Activated T-cell treated with anti-CD3 and anti-CD28 coated beads, Interleukin-2, amount 50 U/mL, for 1 hour (primary cell): ENCODE results near the gene SCUBE3.

Experiments used
- DNase-seq: peaks from one replicate; pipeline ENCODE4 v3.0.0-alpha.2; 2020

Gene SCUBE3

DNA sequence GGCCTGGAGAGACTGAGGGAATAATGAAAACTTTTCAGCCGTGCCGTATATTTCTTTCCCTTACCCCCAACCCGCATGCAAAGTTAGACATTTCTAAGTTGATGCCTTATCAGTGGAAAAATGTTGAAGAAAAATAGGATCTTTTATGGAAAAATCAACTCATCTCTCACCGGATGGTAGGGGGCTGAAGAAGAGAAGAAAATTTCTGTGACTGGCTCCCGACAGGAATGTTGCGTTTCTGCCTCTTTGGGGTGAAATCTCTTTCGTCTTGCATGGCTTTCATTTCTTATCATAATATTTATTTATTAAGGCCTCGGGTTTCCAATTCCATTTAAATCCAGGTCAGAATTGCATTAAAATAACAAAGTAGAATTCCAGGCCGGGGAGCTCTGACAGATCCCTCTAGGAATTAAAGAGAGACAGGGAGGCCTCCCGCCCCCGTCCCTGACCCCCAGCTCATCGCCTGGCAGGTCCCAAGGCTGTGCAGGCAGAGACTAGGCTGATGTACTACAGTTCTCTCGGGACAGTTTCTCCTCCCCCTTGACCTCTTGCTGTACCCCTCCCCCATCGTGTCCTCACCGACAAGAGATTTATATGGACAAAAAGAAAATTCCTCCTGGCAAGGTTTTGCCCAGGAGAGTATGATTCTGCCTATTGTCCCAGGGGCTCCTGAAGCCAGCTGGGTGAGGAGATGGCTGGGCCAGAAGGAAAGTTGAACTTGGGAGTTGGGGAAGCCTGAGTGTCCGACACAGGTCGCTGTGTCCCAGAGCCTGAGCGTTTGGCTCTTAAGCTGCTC, 1.3 kb downstream of the SCUBE3 start:
- no peak for DNase-seq

DNA sequence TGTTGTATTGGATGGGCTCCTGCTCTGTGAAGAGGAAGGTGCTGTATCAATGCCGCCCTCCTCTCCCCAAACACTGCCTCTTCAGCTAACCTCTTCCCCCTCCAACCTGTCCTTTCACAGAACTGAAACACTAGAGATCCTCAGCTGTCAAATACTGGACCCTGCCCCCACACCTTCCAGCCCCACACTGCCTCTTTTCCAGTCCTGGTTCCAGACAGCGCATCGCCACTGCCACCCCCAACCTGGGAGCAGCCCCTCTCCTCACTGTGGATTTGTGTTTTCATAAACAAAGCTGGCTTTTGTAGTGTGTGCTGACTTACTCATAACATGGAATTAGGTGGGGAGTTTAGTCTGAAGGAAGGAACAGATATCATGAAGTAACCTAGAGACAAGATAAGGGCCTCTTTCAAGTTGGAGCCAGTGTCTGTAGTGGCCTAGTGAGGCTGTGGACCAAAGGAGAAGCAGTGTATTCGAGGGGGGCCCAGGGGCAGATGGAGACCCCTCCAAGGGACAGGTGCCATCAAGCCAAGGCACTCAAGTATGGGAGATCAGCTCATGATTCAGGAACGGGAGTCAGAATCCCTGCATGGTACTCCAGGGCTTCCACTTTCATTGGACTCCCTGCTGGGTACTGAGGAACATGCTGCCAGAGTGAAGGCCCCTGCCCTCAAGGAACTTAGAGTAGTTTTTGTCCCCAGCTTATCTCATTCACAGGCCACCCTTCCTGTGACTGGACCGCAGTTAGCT, 2.1 kb downstream of the SCUBE3 start:
- DNase-seq = no peak

DNA sequence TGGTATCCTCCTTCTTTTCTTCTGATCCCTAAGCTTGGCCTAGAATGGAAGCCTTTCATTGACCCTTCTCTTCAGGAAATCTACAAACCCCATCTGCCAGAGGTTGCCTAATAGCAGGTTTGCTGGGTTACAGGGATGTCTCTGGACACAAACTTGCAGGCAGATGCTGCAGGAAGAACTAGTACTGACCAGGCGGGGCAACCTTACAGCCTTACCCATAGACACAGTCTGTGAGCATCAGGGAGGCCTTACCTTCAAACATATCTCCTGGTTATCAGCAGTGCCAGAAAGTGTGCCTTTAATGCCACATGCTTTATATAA, 2.6 kb downstream of the SCUBE3 start:
- DNase-seq = no peak

DNA sequence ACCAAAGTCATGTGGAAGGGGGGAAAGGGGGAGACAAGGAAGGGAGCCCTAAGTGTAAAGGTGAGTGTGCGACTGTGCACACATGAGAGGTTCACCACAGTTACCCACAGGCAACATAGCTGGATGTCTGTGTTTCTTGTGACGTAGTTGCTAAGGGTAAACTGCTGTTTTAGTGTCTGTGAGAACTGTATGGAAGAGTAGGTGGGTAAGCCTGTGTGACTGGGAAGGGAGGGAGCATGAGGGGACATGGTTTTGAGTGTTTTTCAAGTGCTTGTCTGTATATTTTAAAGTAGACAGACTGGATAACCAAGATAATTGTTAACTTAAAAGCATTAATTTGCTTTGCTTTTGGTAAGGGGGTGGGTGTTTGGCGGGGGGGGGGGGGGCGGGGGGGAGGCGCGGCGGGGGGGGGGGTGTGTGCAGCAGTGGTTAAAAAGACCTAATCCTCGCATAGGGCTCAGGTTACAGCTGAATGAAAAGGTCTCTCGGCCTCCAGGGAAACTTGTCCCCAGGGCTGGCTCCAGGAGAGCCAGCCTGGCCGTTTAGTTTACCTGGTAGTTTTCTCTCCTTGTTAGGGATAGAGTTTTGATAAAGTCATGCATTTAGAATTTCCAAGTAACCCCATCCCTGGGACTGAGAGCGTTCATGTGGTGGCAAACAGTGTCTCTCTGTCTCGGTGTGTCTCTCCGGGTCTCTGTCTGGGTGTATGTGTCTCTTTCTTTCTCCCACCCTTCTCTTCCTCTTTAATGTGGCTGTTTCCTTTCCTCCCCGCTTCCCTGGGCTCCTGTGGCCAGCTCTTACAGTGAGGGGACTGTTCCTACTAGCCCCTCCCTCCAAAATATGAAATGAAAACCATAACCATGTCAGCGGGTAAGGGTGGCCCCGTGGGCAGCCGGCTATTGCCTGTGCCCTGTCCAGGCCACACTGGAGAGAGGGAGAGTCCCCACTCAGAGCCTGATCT, 3.4 kb downstream of the SCUBE3 start:
- no peak for DNase-seq

DNA sequence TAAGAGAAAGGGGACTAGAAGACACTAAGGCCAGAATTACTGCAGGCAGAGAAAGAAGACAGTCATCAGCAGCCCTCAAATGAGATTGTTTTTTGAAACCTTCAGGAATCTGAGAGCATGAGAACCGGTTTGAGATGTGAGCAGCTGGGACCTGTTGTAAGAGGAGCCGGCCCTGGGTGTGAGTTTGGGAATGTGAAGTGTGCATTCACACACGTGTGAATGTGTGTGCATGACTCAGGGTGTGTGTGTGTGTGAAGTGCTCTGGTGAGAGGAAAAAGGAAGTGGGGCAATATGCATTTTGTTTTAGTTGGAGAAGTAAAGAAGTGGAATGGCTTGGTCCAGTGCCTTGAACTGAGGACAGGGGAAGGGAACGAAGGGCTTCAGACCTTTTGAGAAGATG, 4.3 kb downstream of the SCUBE3 start:
- DNase-seq = no peak

DNA sequence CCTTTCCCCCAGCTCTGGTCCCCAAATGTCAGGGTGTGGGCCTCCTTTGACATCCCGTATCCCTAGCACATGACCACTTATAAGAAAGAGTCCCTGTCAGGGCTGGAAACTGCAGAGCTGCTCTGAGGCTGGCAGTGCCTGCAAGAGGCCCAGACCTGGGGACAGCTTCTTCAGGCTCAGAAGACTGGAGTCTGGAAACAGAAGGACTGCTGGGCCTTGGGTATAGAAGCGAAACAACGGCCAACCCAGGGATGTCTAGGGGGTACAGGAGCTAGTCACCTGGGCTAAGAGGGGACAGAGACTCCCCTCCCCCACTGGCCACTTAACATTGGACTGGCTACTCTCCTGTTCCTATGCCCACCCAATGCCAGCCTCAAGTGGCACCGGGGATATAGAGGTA, 4.7 kb downstream of the SCUBE3 start:
- DNase-seq = no peak

DNA sequence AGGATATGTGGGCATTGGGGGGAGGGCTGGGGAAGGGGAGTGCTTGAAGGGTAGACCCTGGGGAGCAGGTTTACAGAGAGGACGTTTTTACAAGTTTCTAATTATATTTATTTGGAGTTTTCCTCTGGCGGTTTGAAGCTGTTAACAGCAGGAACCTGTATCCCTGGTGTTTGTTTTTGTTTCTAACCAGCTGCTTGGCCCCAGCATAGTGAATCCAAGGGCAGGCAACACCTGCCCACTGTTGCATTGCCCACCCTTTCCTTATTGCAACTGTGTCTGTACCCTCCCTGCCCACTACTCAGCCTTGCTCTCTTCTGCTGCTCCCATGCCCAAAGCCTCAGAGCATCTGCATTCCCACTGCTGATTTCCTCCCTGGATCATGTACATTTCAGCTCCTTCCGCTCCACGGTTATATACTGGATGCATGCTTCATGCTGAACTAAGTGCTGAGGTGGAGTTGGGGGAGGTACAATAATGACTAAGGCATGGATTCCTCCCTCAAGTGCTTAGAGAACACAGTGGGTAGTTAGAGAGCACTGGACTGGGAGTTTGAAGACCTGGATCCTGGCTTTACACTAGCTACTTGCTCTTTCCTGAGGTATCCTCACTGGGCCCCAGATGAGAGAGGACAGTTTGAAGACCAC, 6.0 kb downstream of the SCUBE3 start:
- no peak for DNase-seq

DNA sequence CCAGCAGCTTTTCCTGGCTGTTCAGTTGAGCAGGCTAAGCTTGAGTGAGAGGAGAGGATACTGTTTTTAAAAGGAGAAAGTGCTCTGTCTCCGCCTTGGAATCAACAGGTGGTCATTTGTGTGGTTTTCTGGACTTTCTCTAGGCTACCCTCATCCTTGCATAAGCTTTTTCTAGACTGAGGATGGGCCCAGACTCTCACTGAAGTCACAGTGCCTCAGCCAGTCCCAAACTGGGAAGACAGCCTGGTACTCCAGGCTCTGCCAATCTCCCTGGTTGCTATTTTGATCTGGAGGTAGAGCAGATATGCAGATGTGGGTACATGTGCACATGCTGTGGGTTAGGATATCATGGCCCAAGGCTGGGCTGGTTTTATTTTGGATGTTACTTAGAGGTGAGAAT, 7.0 kb downstream of the SCUBE3 start:
- no peak for DNase-seq

DNA sequence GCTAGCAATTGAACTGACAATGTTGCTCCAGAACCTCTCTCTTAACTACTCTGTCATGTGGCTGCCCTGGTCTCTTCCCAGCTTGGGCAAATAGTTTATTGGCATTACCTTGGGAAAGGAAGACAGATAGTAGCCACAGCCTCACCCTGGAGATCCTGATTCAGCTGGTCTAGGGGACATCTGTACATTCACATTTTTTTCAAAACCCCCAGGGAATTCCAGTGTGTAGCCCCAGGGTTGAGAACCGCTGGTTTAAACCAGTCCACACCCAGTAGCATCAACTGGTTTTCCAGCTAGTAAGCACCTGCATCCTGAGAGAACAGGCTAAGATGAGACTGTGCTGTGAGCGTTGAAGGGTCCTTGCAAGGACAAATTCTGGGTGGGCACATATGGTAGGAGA, 9.6 kb downstream of the SCUBE3 start:
- DNase-seq = no peak

DNA sequence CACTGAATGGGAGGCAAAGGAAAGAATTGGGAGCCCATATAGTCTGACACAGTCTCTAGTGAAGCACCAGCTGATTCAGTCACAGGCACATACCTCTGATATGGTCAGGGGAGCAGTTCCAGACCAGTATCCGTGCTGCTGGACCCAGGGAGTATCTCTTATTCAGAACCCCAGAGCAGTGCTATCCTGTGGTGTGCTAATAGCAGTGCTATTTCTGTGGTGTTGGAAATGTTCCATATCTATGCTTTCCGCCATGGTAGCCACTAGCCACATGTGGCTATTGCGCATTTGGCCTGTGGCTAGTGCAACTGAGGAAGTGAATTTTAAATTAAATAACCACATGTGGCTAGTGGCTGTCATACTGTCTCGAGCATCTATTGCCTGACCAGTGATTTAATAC, 11.0 kb downstream of the SCUBE3 start:
- DNase-seq = no peak

DNA sequence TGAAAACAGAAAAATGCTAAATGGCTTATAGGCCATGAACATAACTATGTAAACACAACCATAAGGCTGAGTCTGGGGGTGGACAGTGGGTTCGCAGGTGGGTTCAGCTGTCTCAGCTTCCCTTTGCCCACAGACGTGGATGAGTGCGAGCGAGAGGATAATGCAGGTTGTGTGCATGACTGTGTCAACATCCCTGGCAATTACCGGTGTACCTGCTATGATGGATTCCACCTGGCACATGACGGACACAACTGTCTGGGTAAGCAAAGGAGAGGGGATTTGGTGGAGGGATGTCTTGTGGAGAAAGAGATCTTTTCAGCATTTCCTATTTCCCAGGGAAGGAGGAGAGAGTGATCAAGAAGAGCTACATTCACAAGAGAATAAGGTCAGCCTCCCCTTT, 14.7 kb downstream of the SCUBE3 start:
- no peak for DNase-seq

DNA sequence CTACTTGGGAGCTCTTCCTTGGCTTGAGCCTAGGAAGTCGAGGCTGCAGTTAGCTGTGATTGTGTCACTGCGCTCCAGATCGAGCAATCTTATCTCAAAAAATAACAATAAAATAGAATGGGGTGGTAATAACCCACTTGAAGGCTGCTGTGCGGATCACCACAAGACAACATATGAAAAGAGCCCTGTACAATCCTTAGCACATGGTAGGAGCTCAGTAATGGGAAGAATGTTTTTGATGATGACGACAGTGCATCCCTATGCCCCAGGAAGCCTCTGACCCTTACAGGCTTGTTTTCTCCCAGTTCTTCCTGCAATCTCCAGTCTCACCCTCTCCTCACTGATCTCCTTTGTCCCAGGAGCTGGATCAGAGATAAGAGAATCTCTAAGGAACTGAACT, 15.5 kb downstream of the SCUBE3 start:
- no peak for DNase-seq

DNA sequence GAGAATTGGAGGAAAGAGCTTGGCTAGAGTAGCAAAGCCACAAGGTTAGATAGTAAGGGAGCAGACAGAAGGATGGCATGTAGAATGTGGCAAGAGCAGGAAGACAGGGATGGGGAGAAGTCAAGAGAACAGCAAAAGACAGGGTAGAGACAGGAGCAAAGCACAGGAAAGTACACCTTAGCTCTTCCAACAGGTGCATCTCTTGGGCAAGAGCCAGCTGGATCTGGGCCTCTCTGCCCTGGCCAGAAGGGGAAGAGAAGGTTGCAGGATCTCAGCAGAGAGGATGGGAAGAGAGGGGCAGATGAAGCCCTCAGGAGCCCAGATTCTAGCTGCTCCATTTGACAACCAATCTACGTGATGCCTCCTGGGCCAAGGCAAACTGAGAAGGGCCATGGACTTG, 16.7 kb downstream of the SCUBE3 start:
- DNase-seq = no peak

DNA sequence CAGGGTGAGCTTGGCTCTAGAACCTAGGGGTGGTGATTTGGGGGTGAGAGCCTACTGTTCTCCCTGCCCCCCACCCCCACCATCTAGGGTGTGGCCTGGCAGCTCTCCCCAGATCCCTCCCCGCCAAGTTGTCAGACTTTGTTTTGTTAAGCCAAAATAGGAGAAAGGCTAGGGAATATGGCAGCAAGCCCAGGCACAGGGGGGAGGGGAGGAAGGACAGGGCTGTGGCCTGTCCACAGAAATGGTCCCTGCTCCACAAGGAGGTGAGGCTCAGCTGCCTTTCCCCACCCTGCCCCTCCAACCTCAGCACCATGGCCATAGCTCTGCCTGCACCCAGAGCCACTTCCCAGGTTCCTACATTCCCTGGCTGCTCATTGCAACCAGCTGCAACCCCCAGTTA, 17.2 kb downstream of the SCUBE3 start:
- no peak for DNase-seq

DNA sequence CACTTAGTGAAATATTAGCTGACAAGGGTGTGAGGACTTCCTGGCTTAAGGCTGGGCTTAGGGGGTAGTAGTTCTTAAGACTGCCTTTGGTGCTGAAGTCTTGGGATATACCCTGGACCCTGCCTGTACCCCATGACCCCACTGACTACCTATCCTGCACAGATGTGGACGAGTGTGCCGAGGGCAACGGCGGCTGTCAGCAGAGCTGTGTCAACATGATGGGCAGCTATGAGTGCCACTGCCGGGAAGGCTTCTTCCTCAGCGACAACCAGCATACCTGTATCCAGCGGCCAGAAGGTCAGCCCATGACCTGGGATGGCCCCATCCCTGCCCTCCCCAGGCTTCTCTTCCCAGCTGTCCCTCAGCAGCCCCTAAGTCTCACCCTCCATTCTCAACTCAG, 17.8 kb downstream of the SCUBE3 start:
- no peak for DNase-seq

DNA sequence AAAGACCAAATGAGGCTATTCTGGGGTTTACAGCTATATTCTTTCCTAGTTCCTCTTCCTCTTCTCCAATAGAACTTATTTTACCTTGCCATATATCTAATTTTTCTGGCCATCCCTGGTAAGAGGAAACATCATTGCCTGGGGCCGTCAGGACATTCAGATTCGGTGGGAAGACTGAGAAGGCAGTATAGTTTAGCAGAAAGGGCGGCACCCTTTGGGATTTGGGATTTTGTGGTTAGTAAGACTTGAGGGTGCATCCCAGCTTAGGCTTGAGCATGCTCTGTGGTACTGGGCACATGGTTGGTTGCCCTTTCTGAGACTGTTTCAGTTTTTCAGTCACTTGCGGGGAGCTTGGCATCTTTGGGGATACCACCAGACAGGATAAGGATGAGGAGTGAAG, 21.1 kb downstream of the SCUBE3 start:
- DNase-seq = no peak

DNA sequence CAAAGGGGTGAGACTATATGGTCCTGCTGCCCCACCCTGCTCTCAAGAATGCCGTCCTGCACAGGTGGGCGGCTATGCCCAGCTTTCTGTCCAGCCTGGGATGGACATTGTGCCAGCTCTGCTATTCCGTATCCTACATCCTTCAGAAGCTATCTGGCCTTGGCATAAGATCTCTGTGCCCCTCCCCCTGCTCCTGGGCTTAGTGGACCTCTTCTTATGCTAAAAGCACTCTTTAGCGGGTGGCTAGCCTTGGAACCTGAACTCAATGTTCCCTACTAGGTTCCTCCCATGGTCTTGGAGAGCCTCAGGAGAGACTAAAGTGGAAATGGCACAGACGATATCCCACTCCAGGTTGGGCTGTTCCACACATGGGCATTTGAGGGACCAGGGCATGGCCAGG, 22.5 kb downstream of the SCUBE3 start:
- no peak for DNase-seq

DNA sequence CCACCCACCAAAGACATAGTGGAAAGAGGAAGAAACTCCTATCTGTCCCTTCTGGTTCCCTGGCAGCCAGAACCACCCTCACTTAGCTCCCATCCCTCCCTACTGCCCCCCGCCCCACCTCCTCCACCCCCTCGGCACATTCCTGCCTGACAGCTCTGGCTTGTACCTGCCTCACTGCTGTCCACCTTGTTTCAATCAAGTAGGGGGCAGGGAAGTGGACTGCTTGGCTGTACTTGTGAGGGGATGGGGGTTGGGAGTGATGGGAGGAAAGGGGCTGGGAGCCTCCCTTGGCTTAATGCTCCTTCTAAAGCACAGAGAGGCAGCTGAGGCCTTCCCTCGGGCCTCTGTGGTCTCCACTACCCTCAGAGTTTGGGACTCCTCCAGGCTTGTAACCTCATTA, 23.7 kb downstream of the SCUBE3 start:
- no peak for DNase-seq

DNA sequence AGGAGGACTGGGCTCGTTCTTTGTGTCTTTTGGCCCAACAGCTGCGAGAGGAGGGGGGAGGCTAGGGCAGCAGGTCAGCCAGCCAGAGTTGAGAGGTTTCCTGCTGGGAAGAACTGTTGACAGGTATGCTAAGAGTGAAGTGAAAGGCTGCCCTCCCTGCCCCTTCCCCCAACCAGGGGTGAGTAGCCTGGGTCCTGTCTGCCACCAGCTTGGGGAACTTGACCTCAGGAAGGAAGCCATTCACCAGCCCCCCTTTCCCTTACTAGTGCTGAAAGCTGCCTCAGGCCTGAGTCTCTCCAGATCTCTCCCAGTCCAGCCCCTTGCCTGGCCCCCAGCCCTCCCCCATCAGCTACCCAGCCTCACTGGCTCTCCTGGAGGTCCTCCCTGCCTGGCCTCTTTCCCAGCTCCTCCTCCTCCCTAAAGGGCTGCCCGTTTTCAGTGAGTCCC, 25.1 kb downstream of the SCUBE3 start:
- DNase-seq = no peak

DNA sequence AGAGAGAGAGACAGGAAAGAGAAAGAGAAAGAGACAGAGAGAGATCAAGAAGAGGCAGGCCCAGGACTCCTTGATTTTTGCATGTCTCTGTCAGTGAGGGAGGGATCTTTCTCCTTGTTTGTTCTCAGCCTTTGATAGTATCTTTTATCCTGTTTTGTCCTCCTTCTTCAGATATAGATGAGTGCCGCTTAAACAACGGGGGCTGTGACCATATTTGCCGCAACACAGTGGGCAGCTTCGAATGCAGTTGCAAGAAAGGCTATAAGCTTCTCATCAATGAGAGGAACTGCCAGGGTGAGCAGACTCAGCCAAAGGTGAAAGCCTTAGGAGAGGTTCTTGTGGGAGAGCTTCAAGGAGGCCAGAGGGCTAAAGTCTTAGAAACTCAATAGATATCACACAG, 25.8 kb downstream of the SCUBE3 start:
- no peak for DNase-seq

DNA sequence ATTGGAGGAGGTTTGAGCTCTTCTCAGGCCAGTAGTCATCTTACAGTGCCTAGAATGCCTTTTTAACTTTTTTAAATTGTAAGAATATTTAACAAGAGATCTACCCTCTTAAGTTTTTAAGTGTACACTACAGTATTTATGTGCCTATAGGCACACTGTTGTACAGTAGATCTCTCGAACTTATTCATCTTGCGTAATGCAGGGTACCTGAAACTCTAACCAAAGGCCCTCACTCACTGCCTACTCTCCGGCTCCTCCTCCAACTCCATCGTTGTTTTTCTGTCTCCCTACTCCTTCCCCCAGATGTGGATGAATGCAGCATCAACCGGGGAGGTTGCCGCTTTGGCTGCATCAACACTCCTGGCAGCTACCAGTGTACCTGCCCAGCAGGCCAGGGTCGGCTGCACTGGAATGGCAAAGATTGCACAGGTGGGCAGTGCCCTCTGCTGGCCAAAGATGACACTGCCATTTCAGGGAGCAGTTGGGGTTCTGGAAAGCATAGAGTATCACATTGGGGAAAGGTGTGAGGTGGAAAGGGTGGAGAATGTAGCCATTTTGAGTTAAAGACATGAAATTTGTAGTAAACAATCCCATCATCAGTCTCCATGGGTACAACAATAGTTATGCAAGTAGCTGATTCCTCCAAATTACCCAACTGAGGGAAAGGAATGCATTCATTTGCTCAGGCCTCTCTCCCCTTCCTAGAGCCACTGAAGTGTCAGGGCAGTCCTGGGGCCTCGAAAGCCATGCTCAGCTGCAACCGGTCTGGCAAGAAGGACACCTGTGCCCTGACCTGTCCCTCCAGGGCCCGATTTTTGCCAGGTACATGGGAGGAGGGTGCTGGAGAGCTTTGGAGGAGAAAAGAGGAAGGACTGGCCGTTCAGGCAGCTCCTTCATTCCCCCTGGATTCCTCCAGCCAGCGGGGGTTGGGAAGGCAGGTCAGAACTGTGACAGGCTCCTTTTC, 27.4 kb downstream of the SCUBE3 start:
- peak; percentile 82 for DNase-seq

DNA sequence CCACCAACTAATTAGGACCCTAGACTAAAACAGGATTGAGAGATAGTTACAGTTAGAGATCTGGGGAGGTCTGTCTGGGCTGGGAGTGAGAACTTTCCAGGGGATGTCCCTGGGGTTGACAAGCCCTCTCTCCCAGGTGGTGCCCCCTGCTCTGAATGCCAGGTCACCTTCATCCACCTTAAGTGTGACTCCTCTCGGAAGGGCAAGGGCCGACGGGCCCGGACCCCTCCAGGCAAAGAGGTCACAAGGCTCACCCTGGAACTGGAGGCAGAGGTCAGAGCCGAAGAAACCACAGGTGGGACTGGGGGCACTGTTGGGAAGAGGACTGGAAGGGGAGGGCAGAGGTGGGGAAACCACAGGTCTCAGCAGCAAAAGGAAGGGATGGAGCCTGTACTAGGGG, 28.7 kb downstream of the SCUBE3 start:
- no peak for DNase-seq
